Left cardiac atrium (tissue), 4 donors: ENCODE data around the gene SPG7. TPM values are rescaled to one million over a fixed set of nuclear protein-coding genes. Genes with fewer than 3 reads are reported as not detected.
"Not testable (repeated sequence)": the region's sequence is repeated elsewhere in the genome, so short reads cannot be mapped to it uniquely, and the experiment has no call there.

Experiments used
- ATAC-seq, 2 donors: fragments of 200-7000 bp; cut with Tn5 transposase; one replicate each; pipeline ENCODE4 v1.9.1; 2020; ENCODE audit warnings: mild to moderate bottlenecking in 2 of 2, moderate library complexity in 2 of 2
- DNase-seq: peaks from one replicate; pipeline ENCODE4 v3.0.0-alpha.2; 2020
- intact Hi-C, 2 donors: fragments of 100-400 bp; cut with DNase I; formaldehyde crosslinking; loops; one replicate each; pipeline versions ENCODE4 v1.14.1 to v1.15.1; 2022 to 2023
- total RNA-seq, 2 donors: library from RNA; stranded (reverse); fragmentation: NEBNext Ultra II Directional; extraction: Animal tissue kit (Norgen Biotek cat#: 25700); gene quantifications; one replicate each; pipeline ENCODE4 v1.2.1, GENCODE V29; 2021
- donor health status: DM: no; HTN: yes; CAD: no.
- donor health status: DM: no; HTN: yes; CAD: no; lungs with severe emphysema.
- donor health status: DM: yes; HTN: yes; CAD: no.
- donor health status: Dilated cardiomyopathy.

The SPG7 gene
- total RNA-seq, 2 donors from 2014 or later: 78.5 to 99.5 TPM

- intact Hi-C loops: loop anchor here in 1 of 2 donors (5.0 kb wide), 1 partner anchor 73 kb away; no protein-coding TSS in a partner anchor
- DNase-seq (no peak), ATAC-seq (no peak)
Measured at GRCh38 chr16:89569506-89570341, 61.5 kb downstream of the SPG7 start.

GRCh38 chr16:89570342-89570923, 62.2 kb downstream of the SPG7 start:
- ATAC-seq (no peak), DNase-seq (no peak)
- intact Hi-C loops: loop anchor here in 1 of 2 donors (5.0 kb wide), 1 partner anchor 72 kb away; no protein-coding TSS in a partner anchor

DNA sequence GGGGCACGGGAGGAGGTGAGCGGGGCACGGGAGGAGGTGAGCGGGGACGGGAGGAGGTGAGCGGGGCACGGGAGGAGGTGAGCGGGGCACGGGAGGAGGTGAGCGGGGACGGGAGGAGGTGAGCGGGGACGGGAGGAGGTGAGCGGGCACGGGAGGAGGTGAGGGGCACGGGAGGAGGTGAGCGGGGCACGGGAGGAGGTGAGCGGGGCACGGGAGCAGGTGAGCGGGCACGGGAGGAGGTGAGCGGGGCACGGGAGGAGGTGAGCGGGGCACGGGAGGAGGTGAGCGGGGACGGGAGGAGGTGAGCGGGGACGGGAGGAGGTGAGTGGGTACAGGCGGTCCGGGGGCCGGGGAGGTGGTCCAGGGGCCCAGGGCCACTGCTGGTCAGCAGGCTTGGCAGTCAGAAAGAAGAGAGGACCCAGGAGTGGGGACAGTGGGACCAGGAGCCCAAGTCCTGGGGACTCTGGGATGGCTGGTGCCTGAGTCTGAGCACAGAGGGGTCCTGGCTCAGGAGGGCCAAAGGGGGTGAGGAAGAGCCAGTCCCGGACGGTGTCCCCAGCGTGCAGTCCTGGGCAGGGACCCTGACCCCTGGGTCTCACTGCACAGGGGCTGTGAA, 62.9 kb downstream of the SPG7 start:
- not testable (repeated sequence) for ATAC-seq, DNase-seq
- intact Hi-C loops: loop anchor here in 1 of 2 donors (5.0 kb wide), 1 partner anchor 71 kb away; no protein-coding TSS in a partner anchor

GRCh38 chr16:89571636-89572035, 63.4 kb downstream of the SPG7 start:
- DNase-seq (no peak), ATAC-seq (no peak)
- intact Hi-C loops: loop anchor here in 1 of 2 donors (5.0 kb wide), 1 partner anchor 71 kb away; no protein-coding TSS in a partner anchor

GRCh38 chr16:89572073-89572484, 63.9 kb downstream of the SPG7 start:
- intact Hi-C loops: loop anchor here in 1 of 2 donors (5.0 kb wide), 1 partner anchor 70 kb away; no protein-coding TSS in a partner anchor
- no peak for DNase-seq
- no peak for ATAC-seq

DNA sequence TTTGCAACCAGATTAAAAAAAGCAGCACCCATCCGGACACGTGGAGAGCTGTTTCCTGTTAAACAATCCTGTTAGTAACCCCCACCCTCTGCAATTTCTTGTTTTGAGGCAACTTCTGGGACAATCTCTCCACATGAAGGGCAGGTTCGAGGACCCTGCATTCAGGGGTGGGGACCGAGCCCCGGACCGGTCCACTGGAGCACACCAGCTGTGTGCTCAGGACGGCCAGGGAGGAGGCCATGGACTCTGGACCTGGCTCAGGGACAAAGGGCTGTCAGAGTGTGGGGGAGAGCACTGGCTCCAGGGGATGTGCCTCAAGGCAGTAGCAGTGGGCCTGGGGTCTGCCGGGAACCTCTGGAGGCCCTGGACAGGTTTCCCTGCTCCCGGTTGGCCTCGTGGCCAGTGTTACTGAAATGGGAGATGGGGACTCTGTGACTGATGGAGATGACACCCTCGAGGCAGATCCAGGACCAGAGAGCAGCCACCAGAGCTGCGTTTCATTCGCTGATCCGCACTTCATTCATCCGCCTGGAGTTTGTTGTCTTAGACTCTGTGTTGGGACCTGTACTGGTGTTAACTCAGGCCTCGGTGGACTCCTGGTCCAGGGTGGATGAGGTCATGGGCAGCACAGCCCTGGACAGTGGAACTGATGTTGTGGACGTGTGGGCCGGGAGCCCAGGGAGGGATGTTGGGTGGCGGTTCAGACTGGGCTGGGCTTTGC, 64.4 kb downstream of the SPG7 start:
- intact Hi-C loops: loop anchor here in 1 of 2 donors (5.0 kb wide), 1 partner anchor 70 kb away; no protein-coding TSS in a partner anchor
- no peak for ATAC-seq

GRCh38 chr16:89573826-89574680, 65.8 kb downstream of the SPG7 start:
- ATAC-seq: peak in 1 of 2 donors; percentile 7
- intact Hi-C loops: loop anchor here in 1 of 2 donors (5.0 kb wide), 1 partner anchor 68 kb away; no protein-coding TSS in a partner anchor

More for the DNA sequence above, 64.4 kb downstream of the SPG7 start:
- DNase-seq: no peak

DNA sequence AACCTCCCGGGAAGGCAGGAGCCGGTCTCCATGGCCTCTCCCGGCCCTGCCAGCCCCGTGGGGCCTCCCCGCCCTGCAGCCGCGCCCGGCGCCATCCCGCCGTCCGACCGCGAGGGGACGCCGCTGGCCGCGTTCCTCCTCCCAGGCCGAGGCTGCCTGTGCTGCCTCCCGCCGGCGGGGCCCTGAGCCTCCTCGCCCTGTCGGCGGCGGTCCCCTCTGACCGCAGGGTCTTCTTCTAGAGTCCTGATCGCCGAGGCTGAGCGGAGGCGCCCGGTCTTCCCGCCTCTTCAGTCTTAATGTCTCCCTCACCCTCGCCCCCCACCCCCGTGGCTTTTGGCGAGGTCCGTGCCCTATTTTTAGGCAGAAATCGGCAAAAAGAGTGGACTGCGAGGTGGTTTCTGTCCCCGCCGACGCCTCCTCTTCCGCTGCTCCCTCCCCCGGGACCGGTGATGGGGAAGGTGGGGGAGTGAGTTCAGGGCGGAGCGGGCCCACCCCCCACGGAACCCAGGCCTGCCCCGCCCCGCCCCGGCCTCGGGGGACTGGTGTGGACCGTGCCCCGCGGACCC, 66.6 kb downstream of the SPG7 start:
- peak; percentile 66 to 76 for ATAC-seq
- peak; percentile 57 for DNase-seq
- intact Hi-C loops: loop anchor here in 1 of 2 donors (5.0 kb wide), 1 partner anchor 68 kb away; no protein-coding TSS in a partner anchor

More at GRCh38 chr16:89573826-89574680, 65.8 kb downstream of the SPG7 start:
- DNase-seq: no peak

DNA sequence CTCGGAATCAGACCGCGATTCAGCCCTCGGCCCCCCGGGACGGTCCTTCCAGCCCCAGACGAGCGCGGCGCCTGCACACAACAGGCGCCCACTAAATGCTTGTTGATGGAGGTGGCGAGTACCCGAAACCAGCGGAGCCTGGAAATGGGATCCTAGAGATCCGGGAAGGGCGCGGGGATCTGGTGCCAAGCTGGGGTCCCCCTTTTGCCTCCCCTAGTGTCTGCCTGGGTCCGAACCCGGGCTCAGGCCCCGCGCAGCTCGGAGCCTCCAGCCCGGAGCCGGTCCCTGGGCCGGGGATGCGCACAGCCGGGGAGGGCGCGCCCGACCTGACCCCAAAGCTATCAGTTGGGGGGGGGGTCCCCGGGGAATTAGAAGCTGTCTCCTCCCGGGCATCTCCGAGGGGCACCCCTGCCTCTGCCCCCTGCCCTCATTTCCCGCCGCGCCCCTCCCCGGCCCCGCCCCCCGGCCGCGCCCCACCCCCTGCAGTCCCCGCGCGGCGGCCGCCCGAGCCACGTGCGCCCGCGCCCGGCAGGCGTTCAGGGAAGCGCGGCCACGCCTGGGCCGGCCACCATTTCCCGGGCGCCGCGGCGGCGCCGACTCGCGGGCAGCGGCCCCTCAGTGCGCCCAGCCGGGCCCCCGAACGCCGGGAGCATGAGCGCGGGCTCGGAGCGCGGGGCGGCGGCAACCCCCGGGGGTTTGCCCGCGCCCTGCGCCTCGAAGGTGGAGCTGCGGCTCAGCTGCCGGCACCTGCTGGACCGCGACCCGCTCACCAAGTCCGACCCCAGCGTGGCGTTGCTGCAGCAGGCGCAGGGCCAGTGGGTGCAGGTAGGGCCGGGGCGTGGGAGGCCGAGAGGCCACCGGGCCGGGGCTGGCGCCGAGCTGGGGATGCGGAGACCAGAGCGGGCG, 67.3 kb downstream of the SPG7 start, which contains the start of gene CPNE7:
Gene CPNE7, plus strand, starts transcription at position 512 of the 906 bp plus-strand sequence. Its CDS starts 140 bp downstream, at position 652.
- intact Hi-C loops: no loop called here
- ATAC-seq (peak; percentile 5 to 17), DNase-seq (no peak)

- intact Hi-C loops: no loop called here
- DNase-seq: no peak
- no peak for ATAC-seq
Measured at GRCh38 chr16:89576153-89577054, 68.2 kb downstream of the SPG7 start.

GRCh38 chr16:89577055-89577759, 69.0 kb downstream of the SPG7 start:
- intact Hi-C loops: no loop called here
- DNase-seq (no peak), ATAC-seq (no peak)

DNA sequence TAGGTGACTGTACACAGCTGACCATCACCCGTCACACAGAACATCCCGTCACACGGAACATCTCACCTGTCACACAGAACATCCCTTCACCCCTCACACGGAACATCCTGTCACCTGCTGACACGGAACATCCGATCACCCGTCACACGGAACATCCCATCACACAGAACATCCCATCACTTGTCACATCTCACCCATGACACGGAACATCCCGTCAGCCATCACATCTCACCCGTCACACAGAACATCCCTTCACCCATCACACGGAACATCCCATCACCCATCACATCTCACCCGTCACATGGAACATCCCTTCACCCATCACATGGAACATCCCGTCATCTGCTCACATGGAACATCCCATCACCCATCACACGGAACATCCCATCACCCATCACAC, 71.1 kb downstream of the SPG7 start:
- intact Hi-C loops: no loop called here
- ATAC-seq (no peak), DNase-seq (no peak)

DNA sequence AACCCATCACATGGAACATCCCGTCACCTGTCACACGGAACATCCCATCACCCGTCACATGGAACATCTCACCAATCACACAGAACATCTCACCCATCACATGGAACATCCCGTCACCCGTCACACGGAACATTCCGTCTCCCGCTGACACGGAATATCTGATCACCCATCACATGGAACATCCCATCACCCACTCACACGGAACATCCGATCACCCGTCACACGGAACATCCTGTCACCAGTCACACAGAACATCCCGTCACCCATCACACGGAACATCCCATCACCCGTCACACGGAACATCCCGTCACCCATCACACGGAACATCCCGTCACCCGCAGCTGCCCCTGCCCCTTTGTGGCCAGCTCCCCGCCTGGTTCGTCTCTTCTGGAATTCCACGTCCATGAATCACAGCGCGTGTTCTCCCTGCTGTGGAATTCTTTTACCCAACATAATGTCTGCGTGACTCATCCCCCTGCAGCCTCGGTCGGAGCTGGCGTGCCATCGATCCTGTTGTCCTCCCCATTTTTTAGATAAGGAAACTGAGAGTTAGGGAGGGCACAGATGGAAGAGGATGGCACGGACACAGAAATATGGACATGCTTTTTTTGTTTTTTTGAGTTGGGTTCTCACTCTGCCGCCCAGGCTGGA, 73.0 kb downstream of the SPG7 start:
- no peak for DNase-seq
- ATAC-seq: peak in 1 of 2 donors; percentile 31
- intact Hi-C loops: no loop called here

GRCh38 chr16:89581861-89582563, 73.8 kb downstream of the SPG7 start:
- DNase-seq (no peak), ATAC-seq (no peak)
- intact Hi-C loops: no loop called here
